Left lung (tissue), 10 donors: ENCODE measurements around the gene AMACR. TPM values are rescaled to one million over a fixed set of nuclear protein-coding genes. Genes with fewer than 3 reads are reported as not detected.
"Not testable (repeated sequence)": the region's sequence is repeated elsewhere in the genome, so short reads cannot be mapped to it uniquely, and the experiment has no call there.

Experiments used
- ATAC-seq: fragments of 200-7000 bp; cut with Tn5 transposase; one replicate; pipeline ENCODE4 v1.9.1; 2020; ENCODE audit warnings: moderate library complexity
- DNase-seq, 4 donors: peaks; one replicate each; pipeline ENCODE4 v3.0.0-alpha.2; 2013 to 2020
- H3K27ac ChIP-seq, 2 donors: fragments of 200-600 bp; sonication (generic) in 1 of 2; one replicate each; pipeline versions ENCODE4 v1.5.0 to v1.8.0; 2020 to 2021
- H3K27me3 ChIP-seq, 2 donors: fragments of 200-600 bp; sonication (generic) in 1 of 2; one replicate each; pipeline versions ENCODE4 v1.5.0 to v1.8.0; 2020 to 2021
- H3K36me3 ChIP-seq, 2 donors: fragments of 200-600 bp; sonication (generic) in 1 of 2; one replicate each; pipeline versions ENCODE4 v1.5.0 to v1.8.0; 2020 to 2021
- H3K4me1 ChIP-seq, 2 donors: fragments of 200-600 bp; one replicate each; pipeline ENCODE4 v1.8.0; 2021
- H3K4me3 ChIP-seq, 2 donors: fragments of 200-600 bp; sonication (generic) in 1 of 2; one replicate each; pipeline versions ENCODE4 v1.5.0 to v1.8.0; 2020 to 2021; ENCODE audit warnings: mild to moderate bottlenecking in 1 of 2
- H3K9me3 ChIP-seq, 2 donors: fragments of 200-600 bp; sonication (generic) in 1 of 2; one replicate each; pipeline versions ENCODE4 v1.5.0 to v1.8.0; 2020 to 2021
- intact Hi-C, 2 donors: fragments of 100-400 bp; cut with DNase I; formaldehyde crosslinking; loops; one replicate each; pipeline versions ENCODE4 v1.11.2 to v1.14.2; 2022
- polyA plus RNA-seq, 6 donors: library from polyadenylated mRNA; unstranded; fragments of 120-200 nt; gene quantifications; one replicate each; pipeline ENCODE4 v1.2.1, GENCODE V29; 2013; ENCODE audit not compliant: insufficient read length in 6 of 6
- total RNA-seq, 2 donors: library from RNA; stranded (reverse); fragmentation: NEBNext Ultra II Directional; extraction: Animal tissue kit (Norgen Biotek cat#: 25700); gene quantifications; one replicate each; pipeline ENCODE4 v1.2.1, GENCODE V29; 2021
- TF ChIP-seq, protein P1 (sequence below), 2 donors: fragments of 200-600 bp; sonication (generic) in 1 of 2; IDR thresholded peaks; one replicate each; pipeline versions ENCODE4 v1.5.0 to v1.8.0; 2021; ENCODE audit warnings: antibody characterized with exemption in 2 of 2
- donor health status: DM: no; HTN: yes; CAD: no.
- donor health status: DM: no; HTN: no; CAD: no.

The AMACR gene
- total and polyA plus RNA-seq, 8 donors: 9.5 to 24.3 (median 13.1) TPM

DNA sequence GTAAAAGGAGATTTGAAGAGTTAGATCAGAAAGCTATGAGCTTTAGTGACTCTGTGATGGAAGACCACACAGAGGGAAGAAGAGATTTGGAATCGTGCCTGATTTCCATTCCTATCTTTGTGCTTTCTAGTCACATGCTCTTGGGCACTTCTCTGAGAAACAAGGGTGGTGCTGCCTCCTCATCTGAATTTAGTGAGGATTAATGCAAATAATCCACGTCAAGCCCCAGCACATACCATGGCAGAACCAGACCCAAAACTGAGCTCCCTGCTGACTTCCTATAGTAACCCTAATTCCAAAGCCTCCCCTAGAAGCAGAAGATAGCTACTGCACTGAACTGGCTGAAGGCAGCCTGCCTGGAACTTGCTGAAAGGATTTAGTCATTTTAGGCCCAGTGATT lies 41.0 kb downstream of the AMACR start:
- ATAC-seq (no peak), DNase-seq (no peak)
- no peaks in the 10 kb centered on the region for H3K36me3 ChIP-seq
- no peaks in the 10 kb centered on the region for H3K4me1 ChIP-seq
- TF ChIP-seq, protein P1, sequence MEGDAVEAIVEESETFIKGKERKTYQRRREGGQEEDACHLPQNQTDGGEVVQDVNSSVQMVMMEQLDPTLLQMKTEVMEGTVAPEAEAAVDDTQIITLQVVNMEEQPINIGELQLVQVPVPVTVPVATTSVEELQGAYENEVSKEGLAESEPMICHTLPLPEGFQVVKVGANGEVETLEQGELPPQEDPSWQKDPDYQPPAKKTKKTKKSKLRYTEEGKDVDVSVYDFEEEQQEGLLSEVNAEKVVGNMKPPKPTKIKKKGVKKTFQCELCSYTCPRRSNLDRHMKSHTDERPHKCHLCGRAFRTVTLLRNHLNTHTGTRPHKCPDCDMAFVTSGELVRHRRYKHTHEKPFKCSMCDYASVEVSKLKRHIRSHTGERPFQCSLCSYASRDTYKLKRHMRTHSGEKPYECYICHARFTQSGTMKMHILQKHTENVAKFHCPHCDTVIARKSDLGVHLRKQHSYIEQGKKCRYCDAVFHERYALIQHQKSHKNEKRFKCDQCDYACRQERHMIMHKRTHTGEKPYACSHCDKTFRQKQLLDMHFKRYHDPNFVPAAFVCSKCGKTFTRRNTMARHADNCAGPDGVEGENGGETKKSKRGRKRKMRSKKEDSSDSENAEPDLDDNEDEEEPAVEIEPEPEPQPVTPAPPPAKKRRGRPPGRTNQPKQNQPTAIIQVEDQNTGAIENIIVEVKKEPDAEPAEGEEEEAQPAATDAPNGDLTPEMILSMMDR (IDR thresholded peaks at IDR 0.05): no peak
- no peak overlapping the region for H3K4me3 ChIP-seq
- H3K9me3 ChIP-seq: no peaks in the 10 kb centered on the region
- H3K27ac ChIP-seq: no peak overlapping the region
- intact Hi-C loops: no loop called here
- H3K27me3 ChIP-seq: no peaks in the 10 kb centered on the region

DNA sequence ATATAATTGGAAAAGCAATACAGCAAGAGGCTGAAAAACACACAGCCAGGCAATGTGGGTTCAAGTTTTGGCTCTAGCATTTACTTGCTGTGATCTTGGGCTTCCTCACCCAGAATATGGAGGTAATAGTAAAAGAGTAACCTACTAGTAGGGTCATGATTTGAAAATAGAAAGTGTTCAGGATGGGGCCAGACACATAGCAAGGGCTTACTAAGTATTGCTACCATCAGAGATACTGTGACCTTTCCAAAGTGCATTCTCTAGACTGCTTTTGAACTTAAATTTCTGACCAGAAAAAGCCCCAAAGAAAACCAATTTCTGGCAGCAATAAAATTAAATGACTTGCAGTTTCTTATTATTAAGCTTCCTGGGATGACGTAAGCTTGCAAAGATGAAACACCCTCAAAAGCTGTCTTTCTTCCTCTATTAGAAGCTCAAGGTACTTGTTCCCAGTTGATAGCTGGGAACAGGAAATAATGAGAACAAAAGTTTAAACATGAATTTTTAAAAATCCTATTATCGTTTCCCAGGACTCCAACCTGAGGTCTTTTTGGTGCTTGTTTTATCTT lies 43.6 kb downstream of the AMACR start:
- TF ChIP-seq, protein P1 (IDR thresholded peaks at IDR 0.05): no peak
- H3K27me3 ChIP-seq: no peaks in the 10 kb centered on the region
- DNase-seq (no peak), ATAC-seq (no peak)
- H3K36me3 ChIP-seq: no peaks in the 10 kb centered on the region
- H3K27ac ChIP-seq: no peak overlapping the region
- H3K4me3 ChIP-seq: no peak overlapping the region
- no peaks in the 10 kb centered on the region for H3K9me3 ChIP-seq
- intact Hi-C loops: no loop called here
- H3K4me1 ChIP-seq: no peaks in the 10 kb centered on the region

DNA sequence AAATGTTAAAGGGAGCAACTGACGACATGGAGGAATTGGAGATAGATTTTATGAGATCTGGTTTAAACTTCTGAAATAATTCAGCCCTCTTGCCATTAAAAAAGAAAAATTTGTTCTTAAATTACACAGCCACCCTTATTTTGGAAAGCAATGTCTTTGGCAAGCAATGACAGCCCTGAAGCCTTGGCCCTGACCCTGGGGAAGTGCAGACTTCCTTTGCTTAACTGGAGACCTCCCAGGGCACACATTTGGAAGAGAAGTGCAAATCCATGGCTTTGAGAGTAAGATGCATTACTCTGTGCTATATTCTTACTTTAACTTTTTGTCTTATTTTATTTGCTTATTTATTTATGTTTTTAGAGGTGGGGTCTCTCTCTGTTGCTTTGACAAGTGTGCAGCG lies 49.7 kb downstream of the AMACR start:
- ATAC-seq: no peak
- Histone ChIP-seq H3K27me3 (no peaks in the 10 kb centered on the region), H3K4me3 (no peak overlapping the region), H3K4me1 (no peaks in the 10 kb centered on the region), H3K36me3 (no peaks in the 10 kb centered on the region), H3K9me3 (peaks cover 0 to 12% of the 10 kb centered on the region in 2 donors), H3K27ac (no peak overlapping the region)
- TF ChIP-seq, protein P1 (IDR thresholded peaks at IDR 0.05): no peak
- intact Hi-C loops: no loop called here
- no peak for DNase-seq

DNA sequence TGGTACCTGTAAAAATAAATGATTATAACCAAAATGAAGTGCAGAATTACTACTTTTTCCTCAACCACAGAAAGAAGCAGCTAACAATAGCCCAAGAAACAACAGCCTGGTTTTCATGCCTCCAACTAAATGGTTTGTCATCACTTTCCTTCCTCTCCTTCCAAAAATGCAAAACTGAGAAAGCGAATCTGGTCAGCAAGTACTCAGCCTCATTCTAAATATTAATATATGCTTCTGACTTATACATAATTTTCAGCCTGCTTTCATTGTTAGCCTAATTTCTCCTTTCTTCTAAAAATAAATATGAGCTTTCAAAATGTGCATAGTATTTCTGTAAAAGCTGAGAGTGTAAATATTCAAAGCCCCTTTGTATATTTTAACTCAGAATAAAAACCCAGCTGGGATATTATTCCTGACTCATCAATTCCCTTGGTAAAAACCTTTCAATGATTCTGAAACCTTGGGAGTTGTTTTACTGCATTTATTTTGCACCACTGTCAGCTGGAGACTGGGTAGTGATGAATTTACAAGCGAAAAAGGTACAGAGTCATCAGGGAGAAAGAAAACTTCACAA lies 50.2 kb downstream of the AMACR start:
- Histone ChIP-seq H3K9me3 (peaks cover 0 to 12% of the 10 kb centered on the region in 2 donors), H3K27me3 (no peaks in the 10 kb centered on the region), H3K4me3 (no peak overlapping the region), H3K27ac (no peak overlapping the region), H3K36me3 (no peaks in the 10 kb centered on the region), H3K4me1 (no peaks in the 10 kb centered on the region)
- no peak for DNase-seq
- no peak for ATAC-seq
- intact Hi-C loops: no loop called here
- TF ChIP-seq, protein P1 (IDR thresholded peaks at IDR 0.05): no peak

DNA sequence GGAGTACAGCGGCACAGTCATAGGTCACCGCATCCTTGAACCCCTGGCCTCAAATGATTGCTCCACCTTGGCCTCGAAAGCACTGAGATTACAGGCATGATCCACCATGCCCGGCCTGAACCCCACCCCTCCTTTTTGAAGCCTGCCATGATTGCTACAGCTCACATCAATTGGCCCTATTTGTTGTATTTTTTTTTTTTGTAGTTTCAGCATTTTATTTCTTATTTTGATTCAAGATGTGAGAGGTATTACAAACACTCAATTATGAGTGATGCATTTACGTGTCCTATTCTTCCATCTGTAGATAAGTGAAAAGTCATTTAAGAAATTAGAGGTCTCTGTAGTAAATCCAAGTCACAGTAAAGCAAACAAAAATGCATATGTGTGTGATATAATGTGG lies 55.7 kb downstream of the AMACR start:
- ATAC-seq, intact Hi-C loops: not testable (repeated sequence)

More for the DNA sequence above, 55.7 kb downstream of the AMACR start:
- not testable (repeated sequence) for H3K27ac ChIP-seq, H3K4me3 ChIP-seq, DNase-seq, H3K4me1 ChIP-seq, H3K36me3 ChIP-seq, H3K27me3 ChIP-seq
- peaks cover 0 to 12% of the 10 kb centered on the region in 2 donors for H3K9me3 ChIP-seq
